HepG2 (cell line): ENCODE results near the gene FGFR1OP2. TPM values are rescaled to one million over a fixed set of nuclear protein-coding genes. Genes with fewer than 3 reads are reported as not detected.

Experiments used
- CHD2 ChIP-seq: IDR thresholded peaks from 2 replicates; pipeline ENCODE4 v1.6.1; 2011; ENCODE audit warnings: low read depth, low read length, improper control_type of control experiment
- ELF4 ChIP-seq: sonication (generic); formaldehyde crosslinking; IDR thresholded peaks from 2 replicates; pipeline ENCODE4 v1.5.0; 2020; ENCODE audit warnings: missing genetic modification reagents, mild to moderate bottlenecking, moderate library complexity, borderline replicate concordance
- ESRRA ChIP-seq: sonication (generic); formaldehyde crosslinking; IDR thresholded peaks from 2 replicates; pipeline ENCODE4 v1.5.1; 2020; ENCODE audit warnings: mild to moderate bottlenecking, low read depth, missing genetic modification reagents
- HNRNPH1 ChIP-seq: fragments of 200-400 bp; formaldehyde crosslinking; optimal IDR thresholded peaks from 2 replicates; pipeline ENCODE3; 2017; ENCODE audit warnings: mild to moderate bottlenecking, low read depth, low read length
- KAT7 ChIP-seq: IDR thresholded peaks from 2 replicates; pipeline ENCODE4 v1.6.1; 2018; ENCODE audit warnings: borderline replicate concordance, missing compliant biosample characterization
- KMT2A ChIP-seq: sonication (generic); formaldehyde crosslinking; IDR thresholded peaks from 2 replicates; pipeline ENCODE4 v1.4.0; 2020; ENCODE audit warnings: missing genetic modification reagents
- MLX ChIP-seq: IDR thresholded peaks from 2 replicates; pipeline ENCODE4 v1.6.1; 2016
- NCOA2 ChIP-seq: sonication (generic); formaldehyde crosslinking; IDR thresholded peaks from 2 replicates; pipeline ENCODE4 v1.8.0; 2022; ENCODE audit warnings: inconsistent platforms
- PAX8 ChIP-seq: sonication (generic); formaldehyde crosslinking; IDR thresholded peaks from 2 replicates; pipeline ENCODE4 v1.8.0; 2022; ENCODE audit warnings: mild to moderate bottlenecking, missing genetic modification reagents, borderline replicate concordance
- TFDP1 ChIP-seq: IDR thresholded peaks from 2 replicates; pipeline ENCODE4 v1.6.1; 2016; ENCODE audit warnings: missing compliant biosample characterization, missing genetic modification reagents, borderline replicate concordance
- U2AF2 ChIP-seq: fragments of 200-400 bp; formaldehyde crosslinking; IDR thresholded peaks from 2 replicates; pipeline ENCODE4 v1.6.1; 2017; ENCODE audit warnings: low read depth, mild to moderate bottlenecking, low read length
- ZNF18 ChIP-seq: sonication (generic); formaldehyde crosslinking; IDR thresholded peaks from 2 replicates; pipeline ENCODE4 v1.8.0; 2022; ENCODE audit warnings: mild to moderate bottlenecking, missing genetic modification reagents; ENCODE audit not compliant: insufficient replicate concordance
- ZNF501 ChIP-seq: sonication (generic); formaldehyde crosslinking; IDR thresholded peaks from 2 replicates; pipeline ENCODE4 v1.5.1; 2020; ENCODE audit warnings: mild to moderate bottlenecking, moderate library complexity, missing genetic modification reagents
- polyA plus RNA-seq, 8 experiments: library from polyadenylated mRNA; depleted of rRNA in 3 of 8; stranded (reverse) in 7 of 8; unstranded in 1 of 8; fragments of >200 nt; fragmentation: Illumina TruSeq in 4 of 8; extraction: Trizol in 4 of 8; gene quantifications; 2 replicates each; pipeline versions ENCODE4 v1.2.1 to v1.2.3, GENCODE V29; 2011 to 2016; ENCODE audit warnings: low read depth in 4 of 8, missing spikeins in 1 of 8, mixed read lengths in 1 of 8; ENCODE audit not compliant: insufficient read depth in 1 of 8
- total RNA-seq, 5 experiments: library from RNA; depleted of rRNA; stranded (reverse); fragments of >200 nt; fragmentation: Illumina TruSeq; extraction: Trizol; gene quantifications; 2 replicates each; pipeline ENCODE4 v1.2.3, GENCODE V29; 2016; ENCODE audit warnings: low read depth in 1 of 5
- TF ChIP-seq, protein P1 (sequence below): sonication (generic); formaldehyde crosslinking; IDR thresholded peaks from 2 replicates; pipeline ENCODE4 v1.4.0; 2020; ENCODE audit warnings: mild to moderate bottlenecking, missing genetic modification reagents
- TF ChIP-seq, protein P2 (sequence below): sonication (generic); formaldehyde crosslinking; IDR thresholded peaks from 2 replicates; pipeline ENCODE4 v1.5.0; 2020; ENCODE audit warnings: mild to moderate bottlenecking, missing genetic modification reagents

FGFR1OP2 gene
- total and polyA plus RNA-seq, 2 of the 13 experiments (the other 11 are each of a cell fraction or from before 2014, with no cell fraction given): 18.3 to 38.1 TPM

DNA sequence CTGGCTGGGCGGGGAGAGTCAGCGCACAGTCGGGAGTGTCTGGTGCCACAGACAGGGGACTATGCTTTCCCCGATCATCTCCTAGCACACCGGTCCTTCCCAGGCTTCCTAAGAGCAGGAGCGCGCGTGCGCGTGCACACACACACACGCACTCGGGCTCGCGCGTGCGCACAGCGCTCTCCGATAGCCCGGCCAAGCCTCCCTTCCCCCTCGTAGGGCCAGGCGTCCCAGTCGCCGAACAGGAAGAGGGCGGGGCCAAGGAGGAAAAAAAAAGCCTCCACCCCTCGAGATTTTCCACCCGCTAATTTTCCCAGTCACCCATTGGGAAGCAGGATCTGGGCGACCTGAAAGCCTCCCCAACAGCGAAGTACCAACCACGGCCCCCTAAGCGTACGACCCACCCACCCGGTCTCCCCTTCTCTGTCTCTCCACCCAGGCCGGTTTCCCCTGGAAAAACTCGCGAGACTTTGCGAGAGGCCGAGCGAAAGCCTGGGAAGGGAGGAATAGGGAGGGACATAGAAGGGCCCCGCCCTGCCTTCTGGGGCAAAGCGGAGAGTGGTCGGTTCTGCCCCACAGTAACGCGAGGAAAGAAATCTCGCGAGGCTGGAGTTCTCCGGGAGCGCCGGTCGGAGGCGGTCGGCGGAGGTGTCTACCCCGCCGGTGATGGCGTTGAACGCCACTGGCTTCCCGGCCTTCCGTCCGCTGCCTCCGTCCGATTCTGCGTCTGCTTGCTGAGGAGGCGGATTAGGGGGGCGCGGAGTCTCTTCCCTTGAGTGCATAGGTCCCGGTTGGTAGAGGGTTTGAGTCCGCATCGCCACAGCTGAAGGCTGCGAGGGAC, at the start of gene FGFR1OP2, which contains the start of gene INTS13 (continued):
- TF ChIP-seq, protein P1, sequence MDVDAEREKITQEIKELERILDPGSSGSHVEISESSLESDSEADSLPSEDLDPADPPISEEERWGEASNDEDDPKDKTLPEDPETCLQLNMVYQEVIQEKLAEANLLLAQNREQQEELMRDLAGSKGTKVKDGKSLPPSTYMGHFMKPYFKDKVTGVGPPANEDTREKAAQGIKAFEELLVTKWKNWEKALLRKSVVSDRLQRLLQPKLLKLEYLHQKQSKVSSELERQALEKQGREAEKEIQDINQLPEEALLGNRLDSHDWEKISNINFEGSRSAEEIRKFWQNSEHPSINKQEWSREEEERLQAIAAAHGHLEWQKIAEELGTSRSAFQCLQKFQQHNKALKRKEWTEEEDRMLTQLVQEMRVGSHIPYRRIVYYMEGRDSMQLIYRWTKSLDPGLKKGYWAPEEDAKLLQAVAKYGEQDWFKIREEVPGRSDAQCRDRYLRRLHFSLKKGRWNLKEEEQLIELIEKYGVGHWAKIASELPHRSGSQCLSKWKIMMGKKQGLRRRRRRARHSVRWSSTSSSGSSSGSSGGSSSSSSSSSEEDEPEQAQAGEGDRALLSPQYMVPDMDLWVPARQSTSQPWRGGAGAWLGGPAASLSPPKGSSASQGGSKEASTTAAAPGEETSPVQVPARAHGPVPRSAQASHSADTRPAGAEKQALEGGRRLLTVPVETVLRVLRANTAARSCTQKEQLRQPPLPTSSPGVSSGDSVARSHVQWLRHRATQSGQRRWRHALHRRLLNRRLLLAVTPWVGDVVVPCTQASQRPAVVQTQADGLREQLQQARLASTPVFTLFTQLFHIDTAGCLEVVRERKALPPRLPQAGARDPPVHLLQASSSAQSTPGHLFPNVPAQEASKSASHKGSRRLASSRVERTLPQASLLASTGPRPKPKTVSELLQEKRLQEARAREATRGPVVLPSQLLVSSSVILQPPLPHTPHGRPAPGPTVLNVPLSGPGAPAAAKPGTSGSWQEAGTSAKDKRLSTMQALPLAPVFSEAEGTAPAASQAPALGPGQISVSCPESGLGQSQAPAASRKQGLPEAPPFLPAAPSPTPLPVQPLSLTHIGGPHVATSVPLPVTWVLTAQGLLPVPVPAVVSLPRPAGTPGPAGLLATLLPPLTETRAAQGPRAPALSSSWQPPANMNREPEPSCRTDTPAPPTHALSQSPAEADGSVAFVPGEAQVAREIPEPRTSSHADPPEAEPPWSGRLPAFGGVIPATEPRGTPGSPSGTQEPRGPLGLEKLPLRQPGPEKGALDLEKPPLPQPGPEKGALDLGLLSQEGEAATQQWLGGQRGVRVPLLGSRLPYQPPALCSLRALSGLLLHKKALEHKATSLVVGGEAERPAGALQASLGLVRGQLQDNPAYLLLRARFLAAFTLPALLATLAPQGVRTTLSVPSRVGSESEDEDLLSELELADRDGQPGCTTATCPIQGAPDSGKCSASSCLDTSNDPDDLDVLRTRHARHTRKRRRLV: peak; percentile 63; the same call in 1 of the 2 replicates
- TF ChIP-seq ELF4 (CRISPR knock-in tag) (no peak; the same call in 1 of the 2 replicates), TFDP1 (CRISPR knock-in tag) (no peak), MLX (no peak), U2AF2 (no peak), PAX8 (CRISPR knock-in tag) (peak; percentile 49; the same call in 1 of the 2 replicates), ESRRA (CRISPR knock-in tag) (0 out of 2 replicates have a peak, but pooled peaks have one; percentile 24), HNRNPH1 (peak; percentile 76), CHD2 (peak; percentile 97), KAT7 (no peak), ZNF18 (CRISPR knock-in tag) (no peak), NCOA2 (CRISPR knock-in tag) (no peak), KMT2A (CRISPR knock-in tag) (peak; percentile 79), ZNF501 (CRISPR knock-in tag) (peak; percentile 86)
- TF ChIP-seq, protein P2, sequence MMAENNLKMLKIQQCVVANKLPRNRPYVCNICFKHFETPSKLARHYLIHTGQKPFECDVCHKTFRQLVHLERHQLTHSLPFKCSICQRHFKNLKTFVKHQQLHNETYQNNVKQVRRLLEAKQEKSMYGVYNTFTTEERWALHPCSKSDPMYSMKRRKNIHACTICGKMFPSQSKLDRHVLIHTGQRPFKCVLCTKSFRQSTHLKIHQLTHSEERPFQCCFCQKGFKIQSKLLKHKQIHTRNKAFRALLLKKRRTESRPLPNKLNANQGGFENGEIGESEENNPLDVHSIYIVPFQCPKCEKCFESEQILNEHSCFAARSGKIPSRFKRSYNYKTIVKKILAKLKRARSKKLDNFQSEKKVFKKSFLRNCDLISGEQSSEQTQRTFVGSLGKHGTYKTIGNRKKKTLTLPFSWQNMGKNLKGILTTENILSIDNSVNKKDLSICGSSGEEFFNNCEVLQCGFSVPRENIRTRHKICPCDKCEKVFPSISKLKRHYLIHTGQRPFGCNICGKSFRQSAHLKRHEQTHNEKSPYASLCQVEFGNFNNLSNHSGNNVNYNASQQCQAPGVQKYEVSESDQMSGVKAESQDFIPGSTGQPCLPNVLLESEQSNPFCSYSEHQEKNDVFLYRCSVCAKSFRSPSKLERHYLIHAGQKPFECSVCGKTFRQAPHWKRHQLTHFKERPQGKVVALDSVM: no peak
